ENCODE data around the gene PDHX.
"Not testable (repeated sequence)": the region's sequence is repeated elsewhere in the genome, so short reads cannot be mapped to it uniquely, and the experiment has no call there.

PDHX gene

GRCh38 chr11:34916015-34916842 lies at the start of gene PDHX, which contains the start of gene APIP:
Gene PDHX (plus strand): TSS chr11:34916618. CDS start chr11:34916656, 38 bp downstream.
Gene APIP (minus strand): TSS chr11:34916379. CDS start chr11:34916284, 95 bp downstream.
- peak; percentile 92 to 96 for DNase-seq (ENCODE audit: low read depth in 2 of 2)

DNA sequence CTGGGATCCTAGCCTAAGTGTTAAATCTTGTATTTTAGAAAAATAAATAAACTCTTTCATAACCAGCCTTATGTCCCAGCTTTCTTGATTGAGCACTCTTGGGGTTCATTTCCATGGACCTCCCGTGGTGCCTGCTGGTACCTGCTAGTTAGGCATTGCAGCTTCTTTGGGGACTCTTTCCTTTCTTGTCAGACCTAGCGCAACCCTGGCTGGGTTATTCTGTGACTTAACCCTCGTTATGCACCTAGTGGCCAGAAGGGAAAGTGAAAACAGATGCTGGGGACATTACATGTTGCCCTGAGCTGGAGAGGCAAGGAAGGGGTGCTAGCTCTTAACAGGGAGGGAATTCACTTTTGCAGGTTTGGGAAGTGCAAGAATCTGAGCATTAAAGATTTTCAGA lies 47.0 kb upstream of the PDHX start:
- DNase-seq (ENCODE audit: low read depth in 2 of 2): no peak

GRCh38 chr11:34870548-34871196 lies 45.7 kb upstream of the PDHX start:
- no peak for DNase-seq (ENCODE audit: low read depth in 2 of 2)

GRCh38 chr11:34874202-34874601 lies 42.2 kb upstream of the PDHX start:
- no peak for DNase-seq (ENCODE audit: low read depth in 2 of 2)

GRCh38 chr11:34877375-34877975 lies 38.9 kb upstream of the PDHX start:
- no peak for DNase-seq (ENCODE audit: low read depth in 2 of 2)

DNA sequence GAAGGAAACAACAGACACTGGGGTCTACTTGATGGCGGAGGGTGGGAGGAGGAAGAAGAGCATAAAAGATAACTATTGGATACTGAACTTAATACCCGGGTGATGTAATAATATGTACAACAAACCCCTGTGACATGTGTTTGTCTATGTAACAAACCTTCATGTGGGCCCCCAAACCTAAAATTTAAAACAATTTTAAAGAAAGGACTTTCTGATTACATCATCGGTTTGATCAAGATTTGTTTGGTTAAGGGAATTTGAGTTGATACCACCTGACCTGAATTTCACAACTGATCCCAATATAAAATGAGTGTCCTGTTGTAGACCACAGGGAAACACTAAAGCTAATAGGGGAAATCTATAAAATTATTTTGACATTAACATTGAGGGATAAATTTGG lies 34.5 kb upstream of the PDHX start:
- DNase-seq (ENCODE audit: low read depth in 2 of 2): no peak

DNA sequence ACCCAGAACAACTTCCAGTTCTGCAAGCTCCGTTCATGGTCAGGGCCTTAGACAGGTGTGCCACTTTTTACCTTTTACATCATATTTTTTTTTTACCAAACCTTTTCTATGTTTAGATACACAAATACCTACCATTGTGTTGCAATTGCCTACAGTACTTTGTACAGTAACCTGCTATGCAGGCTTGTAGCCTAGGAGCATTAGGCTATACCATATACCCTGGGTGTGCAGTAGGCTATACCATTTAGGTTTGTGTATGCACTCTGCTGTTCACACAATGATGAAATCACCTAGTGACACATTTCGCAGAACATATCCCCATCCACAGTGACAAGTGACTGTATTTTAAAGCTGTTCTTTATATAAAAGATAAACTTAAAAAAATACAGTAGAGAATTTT lies 29.8 kb upstream of the PDHX start:
- no peak for DNase-seq (ENCODE audit: low read depth in 2 of 2)

- DNase-seq (ENCODE audit: low read depth in 2 of 2): no peak
Observed at GRCh38 chr11:34887260-34887659, 29.2 kb upstream of the PDHX start.

DNA sequence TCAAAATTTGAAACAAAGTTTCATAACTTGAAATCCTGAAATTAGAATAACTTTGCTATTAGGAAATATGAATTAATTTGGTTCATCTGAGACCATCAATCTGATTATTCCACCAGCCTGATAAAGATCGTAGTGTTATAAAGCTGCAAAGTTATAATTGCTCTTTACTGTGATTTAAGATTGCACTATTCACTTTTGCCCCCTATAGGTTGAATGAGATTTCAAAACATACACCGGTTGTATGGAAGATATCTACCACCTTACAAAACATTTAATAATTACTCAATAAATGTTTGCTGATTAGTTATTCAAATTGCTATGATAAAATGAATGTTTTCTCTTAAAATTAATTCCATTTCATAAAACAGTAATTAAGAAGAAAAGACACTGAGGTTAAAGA lies 26.3 kb upstream of the PDHX start:
- DNase-seq (ENCODE audit: low read depth in 2 of 2): no peak

DNA sequence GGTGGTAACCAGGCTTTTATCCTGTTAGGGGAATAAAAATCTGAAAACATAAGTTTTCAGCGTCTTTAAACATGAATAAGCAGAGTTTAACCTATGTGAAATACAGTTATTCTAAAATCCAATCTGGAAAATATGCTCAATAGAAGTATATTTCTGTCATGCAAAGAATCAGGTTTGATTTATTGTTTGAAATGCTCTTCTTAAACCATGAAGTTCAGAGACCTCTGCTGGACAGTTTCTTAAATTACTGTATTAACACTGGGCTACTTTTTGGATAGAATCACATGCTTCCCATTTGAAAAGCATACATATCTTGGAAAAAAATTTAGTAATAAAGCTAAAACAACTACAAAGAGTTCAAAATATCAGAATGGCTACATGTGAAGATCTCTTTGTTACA lies 25.6 kb upstream of the PDHX start:
- no peak for DNase-seq (ENCODE audit: low read depth in 2 of 2)

GRCh38 chr11:34891611-34892010 lies 24.8 kb upstream of the PDHX start:
- DNase-seq (ENCODE audit: low read depth in 2 of 2): no peak

DNA sequence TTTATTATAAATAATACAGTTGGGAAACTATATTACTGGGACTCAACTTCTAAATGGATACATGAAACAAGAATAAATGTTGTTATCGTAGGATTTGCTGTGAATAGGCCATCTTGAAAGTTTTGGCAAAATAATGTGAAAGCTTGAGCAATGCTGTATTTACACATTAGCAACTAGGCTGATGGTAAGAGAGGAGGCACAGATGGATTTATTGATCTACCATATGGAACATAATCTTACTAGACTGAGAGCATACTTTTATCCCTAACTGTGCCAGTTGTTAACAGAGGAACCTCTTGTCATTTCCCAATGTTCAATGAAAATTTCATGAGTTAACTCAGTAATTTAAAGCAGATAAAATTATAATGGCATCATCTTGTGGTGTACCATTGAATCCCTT lies 23.0 kb upstream of the PDHX start:
- no peak for DNase-seq (ENCODE audit: low read depth in 2 of 2)

DNA sequence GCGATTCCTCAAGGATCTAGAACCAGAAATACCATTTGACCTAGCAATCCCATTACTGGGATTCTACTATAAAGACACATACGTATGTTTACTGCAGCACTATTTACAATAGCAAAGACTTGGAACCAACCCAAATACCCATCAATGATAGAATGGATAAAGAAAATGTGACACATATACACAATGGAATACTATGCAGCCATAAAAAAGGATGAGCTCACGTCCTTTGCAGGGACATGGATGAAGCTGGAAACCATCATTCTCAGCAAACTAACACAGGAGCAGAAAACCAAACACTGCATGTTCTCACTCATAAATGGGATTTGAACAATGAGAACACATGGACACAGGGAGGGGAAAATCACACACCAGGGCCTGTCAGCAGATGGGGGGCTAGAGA lies 20.2 kb upstream of the PDHX start:
- not testable (repeated sequence) for DNase-seq (ENCODE audit: low read depth in 2 of 2)

GRCh38 chr11:34897171-34897870 lies 19.1 kb upstream of the PDHX start:
- no peak for DNase-seq (ENCODE audit: low read depth in 2 of 2)

DNA sequence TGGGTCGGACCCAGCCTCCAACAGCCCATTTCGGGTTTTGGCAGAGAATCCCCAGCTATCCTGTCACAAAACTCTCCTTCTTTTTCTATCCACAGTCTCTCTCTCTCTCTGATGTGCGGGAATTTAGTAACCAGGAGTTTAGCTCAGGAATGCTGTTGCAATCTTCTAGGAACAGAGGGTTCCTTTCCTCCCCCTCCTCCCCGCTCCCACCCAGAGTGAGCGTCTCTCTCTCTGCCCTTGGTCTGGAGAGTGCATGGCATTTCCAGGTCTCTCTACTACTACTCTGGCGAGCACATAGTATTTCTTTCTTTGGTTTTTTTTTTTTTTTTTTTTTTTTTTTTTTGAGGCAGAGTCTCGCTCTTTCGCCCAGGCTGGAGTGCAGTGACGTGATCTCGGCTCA lies 17.9 kb upstream of the PDHX start:
- DNase-seq (ENCODE audit: low read depth in 2 of 2): no peak

GRCh38 chr11:34899633-34900016 lies 16.8 kb upstream of the PDHX start:
- no peak for DNase-seq (ENCODE audit: low read depth in 2 of 2)

GRCh38 chr11:34904421-34904955 lies 11.9 kb upstream of the PDHX start:
- no peak for DNase-seq (ENCODE audit: low read depth in 2 of 2)

DNA sequence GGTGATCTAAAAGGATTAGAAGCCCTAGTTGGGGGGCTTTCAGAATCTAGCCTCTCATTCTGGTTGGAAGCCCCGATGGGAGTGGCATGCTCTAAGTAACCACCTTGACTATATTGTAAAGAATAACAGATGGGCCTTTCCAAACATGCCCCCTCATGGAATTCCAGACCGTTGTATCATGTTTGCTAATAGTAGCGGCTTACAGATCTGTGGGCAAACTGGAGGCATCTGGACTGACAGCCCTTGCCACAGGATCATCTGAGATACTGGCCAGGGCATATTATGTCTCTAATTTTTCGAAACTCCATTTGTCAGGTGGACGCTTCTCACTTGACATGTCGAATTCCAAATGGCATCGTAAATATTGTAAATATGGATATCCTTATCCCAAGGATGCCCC lies 10.8 kb upstream of the PDHX start:
- DNase-seq (ENCODE audit: low read depth in 2 of 2): no peak

DNA sequence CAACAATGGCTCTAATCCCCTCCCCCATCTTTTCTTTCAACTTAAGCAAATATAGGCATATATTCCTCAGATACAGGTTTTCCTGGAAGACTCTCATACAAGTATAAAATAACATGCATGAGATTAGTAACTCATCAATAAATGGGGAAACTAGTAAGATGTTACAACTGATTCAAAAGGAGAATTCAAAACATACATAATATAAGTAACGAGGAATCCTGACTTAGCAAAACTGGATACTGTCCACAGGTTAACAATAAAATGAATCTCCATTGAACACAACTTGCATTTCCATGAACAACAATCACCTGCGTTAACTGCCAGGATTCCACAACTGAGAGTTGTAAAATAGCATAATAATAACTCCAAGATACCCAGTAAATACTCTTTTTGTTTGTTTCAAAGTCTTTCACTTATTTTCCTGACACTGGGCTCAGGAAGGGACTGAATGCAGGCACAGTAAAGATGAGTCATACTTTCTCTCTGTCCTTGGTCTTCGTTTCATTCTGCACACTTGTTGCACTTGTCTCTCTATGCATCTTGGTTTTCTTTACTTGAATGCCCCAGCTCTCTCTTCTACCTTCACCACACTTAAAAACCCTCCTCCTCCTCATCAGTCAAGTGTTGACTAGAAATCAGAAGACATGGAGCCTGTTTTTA lies 8.4 kb upstream of the PDHX start:
- DNase-seq (ENCODE audit: low read depth in 2 of 2): no peak

DNA sequence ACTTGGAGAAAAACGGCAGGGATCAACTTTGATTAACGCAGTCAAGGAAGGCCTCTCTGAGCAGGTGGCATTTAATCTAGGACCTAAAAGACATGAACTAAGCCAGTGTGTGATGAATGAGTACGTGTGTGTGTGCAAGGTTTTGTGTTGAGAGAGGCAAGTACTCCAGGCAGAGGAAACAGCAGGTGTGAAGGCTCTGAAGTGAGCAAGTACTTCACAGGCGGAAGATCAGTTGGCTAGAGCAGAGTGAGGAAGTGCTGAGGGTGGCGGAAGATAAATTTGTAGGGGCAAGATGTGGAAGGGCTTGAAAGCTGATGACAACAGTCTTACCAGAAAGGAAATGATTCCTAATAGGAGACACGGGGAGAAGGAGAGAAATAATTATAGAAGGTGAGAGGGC lies 7.0 kb upstream of the PDHX start:
- no peak for DNase-seq (ENCODE audit: low read depth in 2 of 2)

- no peak for DNase-seq (ENCODE audit: low read depth in 2 of 2)
Observed at GRCh38 chr11:34909955-34910354, 6.5 kb upstream of the PDHX start.

GRCh38 chr11:34910817-34911216 lies 5.6 kb upstream of the PDHX start:
- DNase-seq (ENCODE audit: low read depth in 2 of 2): no peak

All from stimulated activated CD8-positive, alpha-beta memory T cell treated with anti-CD3 and anti-CD28 coated beads, Interleukin-7, amount 100 ng/mL, for 4 hours (primary cell).